Astrocyte (in vitro differentiated cells and primary cell): ENCODE measurements around the gene SPOCK1. TPM values are rescaled to one million over a fixed set of nuclear protein-coding genes. Genes with fewer than 3 reads are reported as not detected.

Source experiments
- DNase-seq: peaks from one replicate; pipeline ENCODE4 v3.0.0-alpha.2; 2010; ENCODE audit warnings: low read depth
- FAIRE-seq: peaks from 2 replicates; lab custom pipeline; 2011; peaks lifted over from hg19 to GRCh38; lab: Jason Lieb, UNC
- H2AFZ ChIP-seq: 2 replicates; pipeline ENCODE4 v1.6.0; 2012; ENCODE audit warnings: low read depth, low read length, inconsistent platforms
- H3K27ac ChIP-seq: 2 replicates; pipeline ENCODE4 v1.5.1; 2011; ENCODE audit warnings: low read depth, low read length, inconsistent platforms
- H3K27me3 ChIP-seq: 2 replicates; pipeline ENCODE4 v1.6.0; 2011; ENCODE audit warnings: low read length, inconsistent platforms; ENCODE audit not compliant: insufficient read depth
- H3K36me3 ChIP-seq: 2 replicates; pipeline ENCODE4 v1.5.1; 2011; ENCODE audit warnings: low read length, inconsistent platforms; ENCODE audit not compliant: insufficient read depth
- H3K4me1 ChIP-seq: 2 replicates; pipeline ENCODE4 v1.5.1; 2011; ENCODE audit warnings: low read length, inconsistent platforms; ENCODE audit not compliant: insufficient read depth
- H3K4me2 ChIP-seq: 2 replicates; pipeline ENCODE4 v1.6.0; 2012; ENCODE audit warnings: low read length, inconsistent platforms
- H3K4me3 ChIP-seq: 2 replicates; pipeline ENCODE4 v1.5.1; 2011; ENCODE audit warnings: low read depth, mild to moderate bottlenecking, low read length, inconsistent platforms; ENCODE audit not compliant: insufficient read depth
- H3K79me2 ChIP-seq: 2 replicates; pipeline ENCODE4 v1.6.0; 2012; ENCODE audit warnings: mild to moderate bottlenecking, low read length, inconsistent platforms; ENCODE audit not compliant: insufficient read depth
- H3K9ac ChIP-seq: 2 replicates; pipeline ENCODE4 v1.6.0; 2012; ENCODE audit warnings: mild to moderate bottlenecking, low read length, inconsistent platforms
- H3K9me3 ChIP-seq: 2 replicates; pipeline ENCODE4 v1.5.1; 2012; ENCODE audit warnings: low read depth, mild to moderate bottlenecking, low read length, inconsistent platforms; ENCODE audit not compliant: insufficient read depth
- H4K20me1 ChIP-seq: 2 replicates; pipeline ENCODE4 v1.6.0; 2012; ENCODE audit warnings: low read length, inconsistent platforms; ENCODE audit not compliant: insufficient read depth
- H3K27ac Mint-ChIP-seq: one replicate; pipeline ENCODE4 v1.8.0; 2021; ENCODE audit warnings: mild to moderate bottlenecking, mixed read lengths; ENCODE audit not compliant: unreplicated experiment
- H3K27me3 Mint-ChIP-seq: one replicate; pipeline ENCODE4 v1.8.0; 2021; ENCODE audit warnings: low read depth, mixed read lengths; ENCODE audit not compliant: unreplicated experiment
- H3K36me3 Mint-ChIP-seq: one replicate; pipeline ENCODE4 v1.8.0; 2021; ENCODE audit warnings: low read depth, mixed read lengths; ENCODE audit not compliant: unreplicated experiment
- H3K4me1 Mint-ChIP-seq: one replicate; pipeline ENCODE4 v1.8.0; 2021; ENCODE audit warnings: low read depth, mixed read lengths; ENCODE audit not compliant: unreplicated experiment
- H3K4me3 Mint-ChIP-seq: one replicate; pipeline ENCODE4 v1.8.0; 2021; ENCODE audit warnings: mild to moderate bottlenecking, moderate library complexity, mixed read lengths; ENCODE audit not compliant: unreplicated experiment
- H3K9me3 Mint-ChIP-seq: one replicate; pipeline ENCODE4 v1.8.0; 2021; ENCODE audit warnings: mild to moderate bottlenecking, mixed read lengths; ENCODE audit not compliant: unreplicated experiment
- EZH2 ChIP-seq: IDR thresholded peaks from 2 replicates; pipeline ENCODE4 v1.6.1; 2012; ENCODE audit warnings: mild to moderate bottlenecking, low read length, inconsistent platforms; ENCODE audit not compliant: insufficient read depth
- total RNA-seq: library from RNA; stranded (reverse); gene quantifications from 2 replicates; pipeline ENCODE4 v1.2.1, GENCODE V29; 2021
- TF ChIP-seq, protein P1 (sequence below): IDR thresholded peaks from 2 replicates; pipeline ENCODE4 v1.5.1; 2011; ENCODE audit warnings: low read depth, mild to moderate bottlenecking, inconsistent platforms, low read length, moderate library complexity; ENCODE audit not compliant: insufficient read depth

The SPOCK1 gene
- total RNA-seq, 1 donor from 2014 or later: 53.5 TPM

DNA sequence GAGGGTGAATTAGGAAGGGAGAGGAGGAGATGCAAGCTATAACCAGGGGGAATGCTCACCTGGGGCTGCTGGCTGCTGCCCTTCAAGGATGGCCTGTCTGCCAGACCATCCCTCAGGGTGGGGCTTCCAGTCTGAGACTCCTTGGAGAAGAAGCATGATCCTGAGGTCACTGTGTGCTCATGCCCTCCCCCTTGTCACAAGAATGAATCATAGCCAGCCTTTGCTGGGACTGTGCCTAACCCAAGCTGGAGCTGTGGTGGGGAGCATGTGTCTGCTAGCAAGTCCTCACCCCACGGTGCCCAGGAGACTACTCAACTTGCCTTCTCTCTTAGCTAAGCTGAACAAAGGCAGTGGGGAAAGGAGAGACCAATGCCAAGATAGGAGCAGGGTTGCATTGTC lies 463.6 kb downstream of the SPOCK1 start:
- Mint-ChIP-seq H3K36me3 (no peaks in the 10 kb centered on the region), H3K27me3 (peaks cover 8% of the 10 kb centered on the region), H3K27ac (no peak overlapping the region), H3K9me3 (peaks cover 5% of the 10 kb centered on the region), H3K4me3 (no peak overlapping the region), H3K4me1 (no peaks in the 10 kb centered on the region)
- no peak for TF ChIP-seq EZH2
- TF ChIP-seq, protein P1, sequence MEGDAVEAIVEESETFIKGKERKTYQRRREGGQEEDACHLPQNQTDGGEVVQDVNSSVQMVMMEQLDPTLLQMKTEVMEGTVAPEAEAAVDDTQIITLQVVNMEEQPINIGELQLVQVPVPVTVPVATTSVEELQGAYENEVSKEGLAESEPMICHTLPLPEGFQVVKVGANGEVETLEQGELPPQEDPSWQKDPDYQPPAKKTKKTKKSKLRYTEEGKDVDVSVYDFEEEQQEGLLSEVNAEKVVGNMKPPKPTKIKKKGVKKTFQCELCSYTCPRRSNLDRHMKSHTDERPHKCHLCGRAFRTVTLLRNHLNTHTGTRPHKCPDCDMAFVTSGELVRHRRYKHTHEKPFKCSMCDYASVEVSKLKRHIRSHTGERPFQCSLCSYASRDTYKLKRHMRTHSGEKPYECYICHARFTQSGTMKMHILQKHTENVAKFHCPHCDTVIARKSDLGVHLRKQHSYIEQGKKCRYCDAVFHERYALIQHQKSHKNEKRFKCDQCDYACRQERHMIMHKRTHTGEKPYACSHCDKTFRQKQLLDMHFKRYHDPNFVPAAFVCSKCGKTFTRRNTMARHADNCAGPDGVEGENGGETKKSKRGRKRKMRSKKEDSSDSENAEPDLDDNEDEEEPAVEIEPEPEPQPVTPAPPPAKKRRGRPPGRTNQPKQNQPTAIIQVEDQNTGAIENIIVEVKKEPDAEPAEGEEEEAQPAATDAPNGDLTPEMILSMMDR: no peak
- H2AFZ ChIP-seq: no peak overlapping the region
- H3K9me3 ChIP-seq: no peaks in the 10 kb centered on the region
- FAIRE-seq: no peak
- H3K36me3 ChIP-seq: peaks cover 2% of the 10 kb centered on the region
- no peak overlapping the region for H3K4me2 ChIP-seq
- H3K9ac ChIP-seq: no peak overlapping the region
- no peak overlapping the region for H3K27ac ChIP-seq
- H3K79me2 ChIP-seq: no peaks in the 10 kb centered on the region
- no peak for DNase-seq
- H4K20me1 ChIP-seq: peaks cover 19% of the 10 kb centered on the region
- H3K27me3 ChIP-seq: no peaks in the 10 kb centered on the region
- peaks cover 3% of the 10 kb centered on the region for H3K4me1 ChIP-seq
- H3K4me3 ChIP-seq: no peak overlapping the region

DNA sequence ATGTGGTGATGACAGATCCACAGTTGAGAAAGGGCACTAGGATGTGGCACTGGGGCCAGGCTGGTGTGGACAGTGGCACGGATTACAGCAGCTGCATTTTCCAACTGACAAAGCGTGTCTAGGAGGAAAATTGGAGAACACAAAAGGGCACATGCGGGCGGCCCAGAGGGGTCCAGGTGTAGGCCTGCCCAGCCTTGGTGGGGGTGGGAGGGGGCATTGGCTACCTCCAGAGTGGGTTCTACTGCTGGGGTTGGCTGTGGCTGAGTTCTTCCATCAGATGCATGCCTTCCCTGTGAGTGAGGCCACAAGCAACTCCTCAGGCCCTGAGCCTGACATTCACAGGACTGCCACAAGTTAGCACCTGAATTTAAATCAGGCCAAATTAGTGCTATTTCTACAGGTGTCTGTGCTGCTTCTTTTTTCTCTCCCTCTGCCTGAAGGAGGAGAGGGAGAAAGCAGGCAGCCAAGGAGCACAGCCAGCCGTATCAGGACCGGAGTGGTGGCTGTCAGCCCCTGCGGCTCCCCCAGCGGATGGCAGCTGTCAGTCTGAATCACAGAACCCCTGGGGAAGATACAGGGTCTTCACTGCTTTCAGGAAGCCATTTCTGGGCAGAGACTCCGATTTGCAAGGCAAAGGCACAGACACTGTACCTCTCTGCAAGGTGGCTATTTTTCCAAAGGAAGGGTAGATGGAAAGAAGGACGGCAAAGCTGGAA lies 464.2 kb downstream of the SPOCK1 start:
- H3K9ac ChIP-seq: no peak overlapping the region
- no peak overlapping the region for H3K4me3 ChIP-seq
- peaks cover 8% of the 10 kb centered on the region for H3K27me3 Mint-ChIP-seq

More for the DNA sequence above, 464.2 kb downstream of the SPOCK1 start:
- H3K36me3 ChIP-seq: peaks cover 2% of the 10 kb centered on the region
- H3K79me2 ChIP-seq: no peaks in the 10 kb centered on the region
- Mint-ChIP-seq H3K36me3 (no peaks in the 10 kb centered on the region), H3K9me3 (peaks cover 5% of the 10 kb centered on the region), H3K4me1 (no peaks in the 10 kb centered on the region), H3K4me3 (no peak overlapping the region), H3K27ac (no peak overlapping the region)
- DNase-seq (no peak), FAIRE-seq (no peak)
- H4K20me1 ChIP-seq: peaks cover 14% of the 10 kb centered on the region
- no peak overlapping the region for H2AFZ ChIP-seq
- no peaks in the 10 kb centered on the region for H3K27me3 ChIP-seq
- no peak for TF ChIP-seq EZH2
- TF ChIP-seq, protein P1: no peak
- H3K4me2 ChIP-seq: no peak overlapping the region
- H3K27ac ChIP-seq: no peak overlapping the region
- no peaks in the 10 kb centered on the region for H3K9me3 ChIP-seq
- peaks cover 3% of the 10 kb centered on the region for H3K4me1 ChIP-seq
